ENCODE data around the gene WNK2.

WNK2 gene

GRCh38 chr9:93297659-93298497 is 113.9 kb downstream of the WNK2 start:
- FAIRE-seq = no peak

DNA sequence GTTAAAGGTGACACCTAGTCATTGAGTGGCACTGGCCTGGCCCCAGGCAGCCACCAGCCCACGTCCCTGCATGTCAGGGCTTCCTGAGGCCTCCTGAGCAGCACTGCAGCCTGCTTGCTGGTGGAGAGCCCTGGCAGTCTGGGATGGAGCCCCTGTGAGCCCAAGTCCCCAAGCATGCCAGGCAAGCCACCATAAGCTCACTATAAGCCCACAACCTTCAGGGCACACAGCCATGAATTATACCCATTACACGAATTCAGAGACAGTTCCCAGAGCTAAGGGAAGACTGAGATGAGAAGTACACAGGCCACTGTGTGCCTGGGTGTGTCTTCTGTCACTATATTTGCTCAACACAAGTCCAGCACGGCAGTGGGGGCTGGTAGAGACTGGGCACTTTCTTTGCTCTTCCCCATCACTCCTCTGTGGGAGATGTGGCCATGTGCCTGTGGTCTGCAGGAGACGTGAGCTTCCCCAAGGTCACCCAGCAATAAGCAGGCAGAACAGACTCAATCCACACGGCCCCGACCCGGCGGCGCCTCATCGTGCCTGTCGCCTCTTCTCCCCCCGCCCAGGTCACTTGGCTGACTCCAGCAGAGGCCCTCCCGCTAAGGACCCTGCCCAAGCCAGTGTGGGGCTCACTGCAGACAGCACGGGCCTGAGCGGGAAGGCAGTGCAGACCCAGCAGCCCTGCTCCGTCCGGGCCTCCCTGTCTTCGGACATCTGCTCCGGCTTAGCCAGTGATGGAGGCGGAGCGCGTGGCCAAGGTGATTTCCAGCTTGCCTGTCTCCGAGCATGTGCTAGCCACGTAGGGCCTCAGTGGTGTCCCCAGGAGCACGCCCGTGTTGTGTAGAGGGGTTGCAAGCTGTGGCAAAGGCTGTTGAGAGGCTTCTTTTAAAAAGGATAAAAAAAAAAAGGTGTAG is 114.8 kb downstream of the WNK2 start:
- no peak for FAIRE-seq

GRCh38 chr9:93299418-93300174 is 115.7 kb downstream of the WNK2 start:
- FAIRE-seq = no peak

DNA sequence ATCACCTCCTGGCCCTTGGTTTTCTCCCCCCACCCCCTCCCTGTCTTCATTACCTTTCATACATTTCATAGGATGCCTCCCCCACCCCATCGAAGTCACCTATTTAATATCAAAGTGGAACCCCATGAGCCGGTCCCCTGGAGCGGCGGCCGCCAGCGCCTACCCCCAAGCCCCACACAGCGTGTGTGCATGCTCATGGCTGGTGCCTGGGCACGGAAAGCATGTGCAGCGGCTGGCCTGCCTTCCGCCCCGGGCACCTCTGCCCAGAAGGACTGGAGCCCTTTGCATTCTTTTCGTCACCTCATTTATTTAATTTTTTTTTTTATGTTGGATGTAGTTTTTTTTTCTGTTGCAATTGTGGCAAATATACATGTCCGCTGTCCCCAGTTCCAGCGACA is 116.2 kb downstream of the WNK2 start:
- no peak for FAIRE-seq

- no peak for FAIRE-seq
Measured at GRCh38 chr9:93300585-93301081, 116.7 kb downstream of the WNK2 start.

DNA sequence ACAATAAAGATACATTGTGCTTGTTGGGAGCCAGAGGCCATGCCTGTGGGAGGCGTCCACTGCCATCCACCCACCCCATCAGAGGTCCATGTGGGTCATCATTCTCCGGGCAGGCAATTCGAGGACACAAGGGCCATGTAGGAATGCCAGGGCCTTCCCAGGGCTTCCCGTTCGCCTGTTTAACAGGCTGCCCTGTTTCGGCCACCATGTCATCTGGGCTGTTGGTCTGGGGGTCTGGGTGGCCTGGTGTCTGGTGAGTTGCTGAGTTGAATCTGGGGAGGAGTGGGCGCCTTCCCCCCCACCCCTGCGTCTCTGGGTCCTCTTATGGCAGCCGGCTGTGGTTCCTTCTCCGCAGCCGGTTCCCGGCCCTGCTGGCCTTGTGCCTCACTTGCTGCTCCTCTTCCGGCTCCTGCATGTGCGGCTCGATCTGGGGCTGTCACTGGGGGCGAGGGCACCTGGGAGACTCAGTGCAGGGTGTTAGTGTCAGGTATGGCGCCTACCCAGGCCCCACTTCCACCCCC is 117.4 kb downstream of the WNK2 start:
- FAIRE-seq = no peak

DNA sequence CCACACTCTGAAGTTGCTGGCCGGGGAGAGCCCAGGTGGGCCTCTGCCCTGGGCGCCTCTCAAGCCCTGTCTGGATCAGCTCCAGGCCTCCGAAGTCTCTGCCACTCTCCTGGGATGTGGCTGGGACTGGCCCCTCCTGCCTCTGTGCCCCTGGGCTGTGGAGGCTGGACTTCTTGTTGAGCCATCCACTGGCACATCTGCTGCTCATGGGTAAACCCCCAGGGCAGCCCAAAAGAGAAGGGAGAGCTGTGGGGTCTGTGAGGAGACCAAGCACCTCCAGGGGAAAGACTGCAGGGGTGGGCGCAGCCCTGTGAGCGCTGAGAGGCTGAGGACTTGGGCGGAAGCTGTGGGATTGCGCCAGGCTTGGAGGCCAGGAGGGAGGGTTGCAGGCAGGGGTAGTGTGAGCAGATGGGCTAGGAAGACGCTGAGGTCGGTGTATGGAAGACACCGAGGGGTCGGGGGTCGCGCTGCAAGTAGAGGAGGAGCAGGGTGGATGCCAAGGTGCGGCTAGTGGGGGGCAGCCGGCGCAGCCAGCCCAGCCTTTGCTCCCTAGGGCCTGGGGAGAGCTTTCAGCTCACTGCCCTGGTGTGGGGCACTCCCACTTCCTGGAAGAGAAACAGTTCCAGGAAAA is 118.1 kb downstream of the WNK2 start:
- FAIRE-seq = no peak

DNA sequence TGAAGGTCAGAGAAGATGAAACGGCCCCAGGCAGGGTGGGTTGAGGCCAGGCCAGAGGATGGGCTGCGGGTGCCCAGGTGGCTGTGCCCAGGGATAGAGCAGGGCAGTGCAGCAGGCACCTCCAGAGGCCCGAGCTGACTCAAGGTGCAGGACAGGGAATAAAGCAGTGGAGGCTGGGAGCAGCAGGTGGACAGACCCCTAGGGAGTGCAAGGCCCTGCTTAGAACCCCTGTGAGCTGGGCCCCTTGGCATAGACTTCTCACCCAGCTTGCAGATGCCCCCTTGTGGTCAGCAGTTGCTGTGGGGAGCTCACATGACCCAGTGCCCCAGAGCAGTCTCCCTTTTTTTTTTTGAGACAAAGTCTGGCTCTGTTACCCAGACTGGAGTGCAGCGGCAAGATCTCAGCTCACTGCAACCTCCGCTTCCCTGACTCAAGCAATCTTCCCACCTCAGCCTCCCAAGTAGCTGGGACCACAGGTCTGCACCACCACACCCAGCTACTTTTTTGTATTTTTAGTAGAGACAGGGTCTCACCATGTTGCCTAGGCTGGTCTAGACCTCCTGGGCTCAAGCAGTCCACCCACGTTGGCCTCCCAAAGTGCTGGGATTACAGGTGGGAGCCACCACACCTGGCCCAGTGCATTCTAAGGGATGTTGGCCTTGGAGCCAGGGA is 118.8 kb downstream of the WNK2 start:
- no peak for FAIRE-seq

DNA sequence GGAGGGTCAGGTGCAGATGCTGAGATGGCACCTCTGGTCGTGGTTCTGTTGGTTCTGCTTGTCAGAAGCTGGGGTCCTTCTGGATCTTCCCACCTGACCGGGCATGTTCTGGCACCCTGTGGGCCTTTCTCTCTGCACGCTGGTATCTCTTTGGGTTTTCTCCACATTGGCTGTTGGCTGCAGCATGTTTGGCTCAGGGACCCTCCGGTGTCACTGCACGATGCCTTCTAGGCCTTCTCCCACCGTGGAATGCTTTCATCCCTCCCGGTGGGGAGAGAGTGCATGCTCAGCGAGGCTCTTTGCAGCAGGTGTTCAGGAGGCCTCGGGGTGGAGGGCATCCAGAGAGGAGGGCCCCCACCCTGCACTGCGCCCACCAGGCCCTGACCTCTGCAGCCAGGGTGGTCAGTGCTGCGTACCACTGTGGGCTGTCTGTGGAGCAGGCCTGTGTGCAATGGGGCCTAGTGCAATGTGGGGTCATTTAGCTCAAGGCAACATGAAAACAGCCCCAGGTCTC is 119.4 kb downstream of the WNK2 start:
- no peak for FAIRE-seq

GRCh38 chr9:93303806-93304573 is 120.1 kb downstream of the WNK2 start:
- no peak for FAIRE-seq

GRCh38 chr9:93304574-93305496 is 120.9 kb downstream of the WNK2 start:
- FAIRE-seq = no peak

DNA sequence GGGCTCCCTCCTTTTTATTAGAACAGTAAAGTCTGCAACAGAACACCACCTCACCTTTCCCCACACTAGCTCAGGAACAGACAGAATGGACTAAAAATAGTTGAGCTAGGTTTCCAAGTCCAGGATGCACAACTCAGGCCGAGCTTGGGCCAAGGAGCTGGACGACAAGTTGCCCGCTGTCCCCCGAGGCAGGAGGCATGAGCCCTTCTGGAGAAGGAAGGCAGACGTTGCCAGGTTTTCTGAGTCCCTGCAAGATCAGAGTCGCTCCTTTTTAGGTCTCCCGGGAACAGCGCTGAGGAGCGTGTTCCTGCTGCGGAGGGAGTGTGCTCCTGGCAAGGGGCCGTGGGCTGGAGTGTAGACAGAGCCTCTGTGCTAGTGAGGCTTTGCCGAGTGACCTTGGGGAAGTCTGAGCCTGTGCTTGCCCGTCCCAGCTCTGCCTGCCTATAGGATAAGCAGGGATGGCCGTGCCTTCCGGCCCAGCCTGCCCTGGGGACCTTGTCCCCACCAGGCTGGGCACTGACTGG is 121.6 kb downstream of the WNK2 start:
- no peak for FAIRE-seq

- no peak for FAIRE-seq
Measured at GRCh38 chr9:93306081-93306480, 122.1 kb downstream of the WNK2 start.

- FAIRE-seq = no peak
Measured at GRCh38 chr9:93306579-93307091, 122.7 kb downstream of the WNK2 start.

DNA sequence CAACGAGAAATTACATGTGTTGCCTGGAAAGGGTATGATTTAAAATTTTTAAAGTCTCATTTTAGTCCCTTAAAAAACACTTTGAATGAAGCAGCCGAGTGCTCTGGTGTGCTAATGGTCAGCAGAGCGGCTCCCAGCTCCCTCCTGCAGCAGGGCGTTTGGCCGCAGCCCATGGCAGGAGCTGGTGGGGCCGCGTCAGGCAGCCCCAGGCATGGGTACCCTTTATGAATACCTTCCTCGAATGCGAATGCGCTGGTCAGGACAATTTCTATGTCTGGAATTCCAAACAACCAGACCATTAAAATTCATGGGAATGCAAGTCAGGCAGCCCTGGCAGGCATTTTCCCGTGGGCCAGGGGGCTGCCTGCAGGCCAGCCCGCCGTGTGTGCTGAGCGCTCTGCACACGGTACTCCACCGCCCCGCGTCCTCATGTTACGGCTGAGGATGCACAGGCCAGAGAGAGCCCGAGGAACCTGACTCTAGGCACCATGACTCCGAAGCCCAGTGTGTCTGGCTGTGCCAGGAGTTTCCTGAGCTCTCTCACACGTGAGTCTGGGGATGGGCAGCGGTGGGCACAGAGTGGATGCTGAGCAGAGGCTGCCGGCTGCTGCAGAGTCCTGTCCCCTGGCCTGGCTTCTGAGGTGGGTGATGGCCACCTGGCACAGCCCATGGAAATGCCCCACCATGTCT is 123.7 kb downstream of the WNK2 start:
- no peak for FAIRE-seq

- no peak for FAIRE-seq
Measured at GRCh38 chr9:93308158-93308602, 124.2 kb downstream of the WNK2 start.

DNA sequence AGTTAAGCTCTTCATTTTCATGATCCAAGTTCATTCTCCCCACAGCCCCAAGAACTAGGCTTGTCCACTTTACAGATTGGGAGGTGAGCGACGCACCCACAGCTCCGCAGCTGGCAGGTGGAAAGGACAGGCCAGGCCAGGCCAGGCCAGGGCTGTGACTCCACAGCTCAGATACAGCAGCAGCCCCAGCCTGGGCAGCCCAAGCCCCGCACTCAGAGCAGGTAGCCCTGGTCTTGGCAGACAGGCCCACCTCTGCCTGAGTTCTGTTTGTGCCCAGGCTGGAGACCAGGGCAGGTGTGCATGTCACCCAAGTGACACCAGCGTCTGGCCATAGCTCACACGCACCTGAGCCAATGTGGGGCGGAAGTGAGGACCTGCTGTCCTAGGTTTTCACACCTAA is 124.7 kb downstream of the WNK2 start:
- no peak for FAIRE-seq

DNA sequence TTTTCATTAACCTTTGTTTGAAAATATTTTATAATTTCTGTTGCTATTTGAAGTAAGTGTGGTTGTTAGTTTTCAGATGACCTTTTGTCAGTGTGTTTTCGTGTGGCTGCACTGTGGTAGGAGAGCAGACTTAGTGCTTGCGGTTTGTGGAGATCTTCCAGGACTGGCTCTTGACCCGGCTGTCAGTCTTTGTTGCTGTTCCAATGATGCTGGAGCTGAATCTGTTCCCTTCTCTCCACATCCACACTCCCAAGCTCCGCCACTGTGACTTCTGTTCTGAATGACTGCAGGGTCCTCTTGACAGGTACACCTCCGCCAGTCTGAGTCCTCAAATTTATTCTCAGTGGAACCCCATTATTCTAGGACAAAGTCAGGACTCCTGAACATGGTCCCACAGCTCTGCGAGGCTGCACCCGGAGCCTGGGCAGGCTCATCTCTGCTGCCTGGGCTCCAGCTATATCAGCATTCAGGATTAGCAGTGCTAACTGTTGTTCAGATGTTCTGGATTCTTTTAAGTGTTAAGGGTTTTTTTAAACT is 126.0 kb downstream of the WNK2 start:
- no peak for FAIRE-seq
